Measurements from ENCODE around the gene LTB4R.

GRCh38 chr14:24330973-24331674, 19.8 kb downstream of the LTB4R start:
- TF ChIP-seq ZNF8 (CRISPR knock-in tag; IDR thresholded peaks at IDR 0.05) (no peak), PATZ1 (CRISPR knock-in tag; IDR thresholded peaks at IDR 0.05; ENCODE audit: borderline replicate concordance) (no peak), CSRNP3 (CRISPR knock-in tag; IDR thresholded peaks at IDR 0.05) (no peak), BACH2 (CRISPR knock-in tag; IDR thresholded peaks at IDR 0.05; ENCODE audit: borderline replicate concordance) (no peak)

Measured in SK-N-SH treated with all-trans-retinoic acid at 6 μM for 48 hours (cell line).